Right ventricle myocardium superior (tissue), 1 donor: ENCODE measurements around the gene LMX1B. TPM values are rescaled to one million over a fixed set of nuclear protein-coding genes. Genes with fewer than 3 reads are reported as not detected.

Experiments
- ATAC-seq: fragments of 200-7000 bp; cut with Tn5 transposase; one replicate; pipeline ENCODE4 v1.9.1; 2020; ENCODE audit warnings: mild to moderate bottlenecking; ENCODE audit not compliant: poor library complexity
- DNase-seq: peaks from one replicate; pipeline ENCODE4 v3.0.0-alpha.2; 2020
- intact Hi-C: fragments of 100-400 bp; cut with DNase I; formaldehyde crosslinking; loops from one replicate; pipeline ENCODE4 v1.11.2; 2022
- total RNA-seq: library from RNA; stranded (reverse); fragmentation: NEBNext Ultra II Directional; extraction: Animal tissue kit (Norgen Biotek cat#: 25700); gene quantifications from one replicate; pipeline ENCODE4 v1.2.1, GENCODE V29; 2021
- donor health status: DM: no; HTN: yes; CAD: no; lungs with severe emphysema.

Gene LMX1B
- total RNA-seq, 1 donor from 2014 or later: 0.70 TPM

DNA sequence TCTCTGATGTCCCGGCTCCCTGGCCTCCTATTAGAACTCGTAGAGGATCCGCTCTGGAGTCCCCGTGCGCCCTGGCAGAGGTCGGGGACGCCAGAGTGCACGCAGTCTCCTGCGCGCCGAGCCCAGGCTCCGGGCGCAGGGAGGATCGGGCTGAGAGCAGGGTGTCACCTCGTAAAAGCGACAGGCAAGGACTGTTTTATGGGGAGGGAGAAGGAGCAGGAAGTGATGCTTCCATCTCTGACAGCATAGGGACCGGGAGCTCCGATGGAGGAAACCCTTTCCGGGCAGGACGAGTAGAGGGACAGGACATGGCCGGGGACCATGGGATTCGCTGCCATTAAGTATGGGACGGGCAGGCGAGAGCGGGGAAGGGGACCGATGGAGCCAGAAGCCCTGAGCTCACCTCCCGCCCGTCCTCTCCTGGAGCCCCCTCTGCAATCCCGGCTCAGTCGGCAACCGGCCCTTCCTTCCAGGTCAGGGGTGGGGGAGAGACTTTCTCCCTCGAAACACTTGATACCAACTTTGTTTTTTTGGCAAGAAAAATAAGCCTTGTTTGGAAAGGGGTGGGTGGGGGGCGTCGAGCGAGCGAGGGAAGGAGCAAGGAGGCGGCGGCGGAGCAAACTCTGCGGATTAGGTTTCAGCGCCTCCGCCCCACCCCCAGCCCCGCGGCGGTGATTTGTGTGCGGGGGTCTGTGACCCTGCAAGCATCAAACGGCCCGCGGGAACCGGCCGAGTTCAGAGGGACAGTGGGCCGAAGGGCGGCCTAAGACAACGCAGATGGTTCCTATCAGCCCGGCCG lies 12.6 kb downstream of the LMX1B start:
- no peak for ATAC-seq
- no peak for DNase-seq
- intact Hi-C loops: no loop called here

DNA sequence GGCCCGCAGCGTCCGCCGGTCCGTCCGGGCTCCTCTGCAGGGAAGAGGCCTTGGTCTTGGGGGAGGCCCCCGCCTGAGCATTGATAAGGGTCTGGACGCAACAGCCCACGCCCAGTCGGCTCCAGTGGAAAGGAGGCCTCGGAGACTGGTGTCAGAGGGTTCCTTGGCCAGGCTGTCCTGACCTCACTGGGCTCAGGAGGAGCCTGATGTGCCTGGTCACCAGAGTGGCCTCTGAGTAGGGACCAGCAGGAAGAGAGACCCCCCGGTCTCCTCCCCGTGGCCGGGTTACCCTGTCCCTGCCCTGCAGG lies 13.2 kb downstream of the LMX1B start:
- DNase-seq (no peak), ATAC-seq (no peak)
- intact Hi-C loops: no loop called here

DNA sequence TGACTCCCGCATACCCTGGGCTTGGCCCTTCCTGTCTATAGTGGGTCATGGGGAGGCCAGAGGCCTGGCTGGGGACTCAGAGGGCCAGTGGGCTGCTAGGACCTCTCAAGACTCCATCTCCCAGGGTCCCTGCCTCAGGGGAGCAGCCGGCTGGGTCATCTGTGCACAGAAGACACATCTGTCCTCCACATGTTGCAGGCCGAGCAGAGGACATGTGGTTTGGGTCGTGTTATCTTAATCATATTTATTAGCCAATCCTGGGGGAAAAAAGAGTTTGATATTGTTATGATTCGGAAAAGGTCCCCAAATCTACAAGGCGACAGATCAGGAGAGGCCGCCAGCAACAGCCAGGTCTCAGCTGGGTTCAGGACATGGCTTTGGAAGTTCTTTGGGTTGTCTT lies 14.4 kb downstream of the LMX1B start:
- DNase-seq: no peak
- intact Hi-C loops: no loop called here
- no peak for ATAC-seq

DNA sequence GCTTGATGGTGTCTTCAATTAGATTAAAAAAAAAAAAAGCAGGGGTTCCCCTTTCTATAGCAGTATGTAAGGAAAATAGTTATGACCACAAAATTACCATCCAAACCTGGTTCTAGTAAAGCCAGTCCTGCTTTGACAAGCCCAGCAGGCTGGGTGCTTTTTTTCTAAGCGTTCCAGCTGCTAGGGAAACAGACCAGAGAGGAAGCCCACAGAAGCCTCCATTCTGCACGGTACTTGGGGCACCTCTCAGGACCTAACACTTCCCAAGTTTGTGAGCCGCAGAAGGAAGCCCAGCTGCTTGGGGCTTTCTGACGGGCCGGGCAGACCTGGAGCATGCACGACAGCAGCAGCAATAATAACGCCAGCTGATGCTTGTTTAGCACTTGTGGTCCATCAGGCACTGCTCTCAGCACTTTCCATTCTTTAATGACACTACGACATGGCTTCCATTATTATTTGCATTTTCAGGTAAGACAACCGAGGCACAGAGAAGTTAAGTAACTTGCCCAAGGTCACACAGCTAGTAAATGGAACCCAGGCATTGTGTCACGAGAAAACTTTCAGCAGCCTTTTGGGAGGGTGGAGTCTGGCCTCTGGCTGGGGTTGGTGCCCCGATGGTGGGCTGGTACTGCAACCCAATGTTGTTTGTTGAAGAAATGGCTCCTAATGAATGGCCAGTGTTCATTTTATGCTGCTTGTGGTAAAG lies 15.4 kb downstream of the LMX1B start:
- intact Hi-C loops: no loop called here
- no peak for ATAC-seq
- DNase-seq: no peak

DNA sequence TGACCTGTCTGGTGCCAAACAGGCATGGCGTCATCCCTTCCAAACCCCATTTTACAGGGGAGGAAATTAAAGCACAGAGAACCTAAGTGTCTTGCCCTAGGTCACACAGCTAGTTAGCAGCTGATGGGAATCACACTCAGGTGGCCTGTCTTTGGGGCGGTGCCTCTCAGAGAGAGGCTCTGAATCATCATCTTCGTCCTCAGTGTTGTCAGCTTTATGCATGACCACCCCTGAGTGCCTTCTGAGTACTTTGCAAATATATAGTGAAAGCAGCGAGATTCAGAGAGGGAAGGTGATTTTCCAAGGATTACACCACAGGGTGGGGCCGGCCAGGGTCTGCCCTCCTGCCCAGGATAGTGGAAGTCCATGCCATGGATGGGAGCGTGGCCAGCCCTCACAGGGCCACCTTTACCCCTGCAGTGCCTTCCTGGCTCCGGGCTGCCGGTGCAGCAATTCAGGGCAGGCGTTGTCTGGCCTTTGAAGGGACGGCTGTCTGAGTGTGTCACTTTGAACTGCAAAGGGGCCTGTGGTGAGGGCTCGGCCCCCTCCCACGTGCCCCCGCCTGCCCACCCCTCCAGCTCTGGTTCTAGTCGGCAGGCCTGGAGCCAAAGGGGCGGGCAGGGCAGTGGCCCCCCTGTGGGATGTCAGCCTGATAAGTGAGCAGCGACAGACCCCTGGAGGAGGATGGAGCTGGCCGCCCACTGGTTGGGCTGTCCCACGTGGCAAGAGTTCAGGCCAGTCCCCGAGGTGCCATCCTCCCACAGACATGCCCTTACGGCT lies 16.9 kb downstream of the LMX1B start:
- intact Hi-C loops: no loop called here
- no peak for ATAC-seq
- DNase-seq: no peak

DNA sequence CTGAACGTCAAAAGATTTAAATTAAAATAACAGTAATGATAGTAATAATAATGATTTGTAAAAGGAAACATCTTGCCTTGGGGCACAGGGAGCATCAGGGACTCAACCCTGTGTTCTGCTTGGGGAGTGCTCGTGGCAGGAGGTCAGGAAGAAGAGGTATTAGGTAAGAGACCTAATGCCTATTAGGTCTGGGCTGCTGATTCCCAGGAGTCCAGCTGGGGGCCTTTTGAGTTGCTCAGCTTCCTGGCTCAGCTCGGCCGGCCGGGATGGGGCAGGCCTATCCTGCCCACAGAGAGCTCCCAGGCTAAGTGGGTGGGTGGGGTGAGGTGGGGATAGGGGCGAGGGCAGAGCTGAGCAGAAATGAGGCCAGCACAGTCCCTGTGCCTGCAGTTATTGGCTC lies 17.5 kb downstream of the LMX1B start:
- intact Hi-C loops: no loop called here
- no peak for ATAC-seq
- DNase-seq: no peak

DNA sequence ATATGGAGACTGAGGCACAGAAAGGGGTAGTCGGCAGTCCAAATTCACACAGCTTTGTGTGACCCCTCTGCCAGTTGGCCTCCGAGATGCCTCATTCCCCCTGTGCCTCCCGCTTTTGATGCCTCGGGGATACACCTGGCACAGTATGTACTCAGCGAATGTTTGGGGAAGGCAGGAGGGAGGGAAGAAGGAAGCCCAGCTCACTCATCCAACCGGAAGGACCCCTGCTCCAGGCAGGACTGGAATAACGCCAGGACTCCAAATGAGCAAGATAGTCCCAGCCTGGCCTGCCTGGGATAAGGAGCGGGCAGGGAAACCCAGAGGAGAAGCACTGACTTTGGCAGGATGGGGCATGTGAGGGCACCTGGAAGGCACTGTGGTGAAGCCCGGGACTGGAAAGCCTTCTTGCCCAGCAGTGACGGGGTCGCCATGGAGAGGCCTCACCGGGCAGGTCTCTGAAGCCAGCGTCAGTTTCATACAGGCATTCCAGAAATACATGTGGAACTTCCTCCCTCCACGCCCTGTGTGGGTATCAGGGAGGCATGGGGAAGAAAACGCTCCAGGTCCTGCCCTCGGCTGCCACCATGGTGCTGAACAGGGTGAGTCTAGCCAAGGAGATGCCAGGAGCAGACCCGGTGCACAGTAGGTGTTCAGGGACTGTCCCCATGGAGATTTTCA lies 20.3 kb downstream of the LMX1B start:
- ATAC-seq: no peak
- DNase-seq: no peak
- intact Hi-C loops: no loop called here

DNA sequence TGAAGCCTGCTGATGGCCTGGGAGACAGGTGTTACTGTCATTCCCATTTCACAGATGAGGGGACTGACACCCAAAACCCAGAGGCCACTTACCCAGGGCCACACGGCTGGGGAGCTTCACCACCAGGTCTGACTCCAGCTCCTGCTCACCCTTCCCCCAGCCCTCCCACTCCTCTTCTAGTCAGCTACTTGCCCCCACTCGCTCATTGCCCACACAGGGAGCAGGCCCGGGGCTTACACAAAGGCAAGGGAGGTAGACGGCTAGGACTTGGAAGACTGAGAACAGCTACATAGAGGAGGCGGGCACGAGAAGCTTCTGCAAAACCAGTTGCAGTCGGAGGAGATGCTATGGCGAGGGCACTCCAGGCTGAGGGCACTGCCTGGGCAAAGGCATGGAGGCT lies 21.3 kb downstream of the LMX1B start:
- intact Hi-C loops: no loop called here
- ATAC-seq: no peak
- DNase-seq: no peak

DNA sequence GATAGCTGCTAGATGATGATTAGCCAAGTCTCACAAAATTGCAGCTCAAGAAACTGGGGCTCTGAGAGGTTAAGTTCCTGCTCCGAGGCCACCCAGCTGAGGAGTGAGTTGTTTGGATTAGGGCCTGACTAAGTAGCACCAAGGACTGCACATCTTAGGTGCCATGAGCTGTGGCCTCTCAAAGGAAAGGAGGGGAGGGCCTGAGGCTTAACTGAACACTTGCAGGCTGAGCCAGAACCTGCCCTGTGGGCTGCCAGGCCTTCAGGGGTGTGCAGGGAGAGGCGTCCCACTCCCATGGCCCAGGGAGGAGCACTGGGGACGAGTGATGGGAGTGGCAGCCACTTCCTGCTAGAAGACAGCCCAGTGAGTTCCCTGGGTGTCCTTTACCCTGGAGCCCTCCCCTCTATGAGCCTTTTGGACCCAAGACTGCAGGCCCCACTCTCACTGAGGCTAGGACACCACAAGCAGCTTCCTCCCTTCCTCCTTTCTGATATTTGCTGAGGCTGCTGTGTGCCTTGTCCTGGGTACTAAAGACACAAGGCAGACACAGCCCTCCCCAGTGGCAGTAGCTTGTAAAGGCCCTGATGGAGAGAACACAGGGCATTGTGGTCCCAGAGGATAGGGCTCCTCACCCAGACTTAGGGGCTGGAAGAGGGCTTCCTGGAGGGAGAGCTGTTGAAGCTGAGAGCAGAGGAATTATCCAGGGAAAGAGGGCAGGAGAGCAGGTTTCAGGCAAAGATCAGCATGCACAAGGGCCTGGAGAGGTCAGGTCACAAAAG lies 22.1 kb downstream of the LMX1B start:
- intact Hi-C loops: no loop called here
- ATAC-seq: no peak
- no peak for DNase-seq

DNA sequence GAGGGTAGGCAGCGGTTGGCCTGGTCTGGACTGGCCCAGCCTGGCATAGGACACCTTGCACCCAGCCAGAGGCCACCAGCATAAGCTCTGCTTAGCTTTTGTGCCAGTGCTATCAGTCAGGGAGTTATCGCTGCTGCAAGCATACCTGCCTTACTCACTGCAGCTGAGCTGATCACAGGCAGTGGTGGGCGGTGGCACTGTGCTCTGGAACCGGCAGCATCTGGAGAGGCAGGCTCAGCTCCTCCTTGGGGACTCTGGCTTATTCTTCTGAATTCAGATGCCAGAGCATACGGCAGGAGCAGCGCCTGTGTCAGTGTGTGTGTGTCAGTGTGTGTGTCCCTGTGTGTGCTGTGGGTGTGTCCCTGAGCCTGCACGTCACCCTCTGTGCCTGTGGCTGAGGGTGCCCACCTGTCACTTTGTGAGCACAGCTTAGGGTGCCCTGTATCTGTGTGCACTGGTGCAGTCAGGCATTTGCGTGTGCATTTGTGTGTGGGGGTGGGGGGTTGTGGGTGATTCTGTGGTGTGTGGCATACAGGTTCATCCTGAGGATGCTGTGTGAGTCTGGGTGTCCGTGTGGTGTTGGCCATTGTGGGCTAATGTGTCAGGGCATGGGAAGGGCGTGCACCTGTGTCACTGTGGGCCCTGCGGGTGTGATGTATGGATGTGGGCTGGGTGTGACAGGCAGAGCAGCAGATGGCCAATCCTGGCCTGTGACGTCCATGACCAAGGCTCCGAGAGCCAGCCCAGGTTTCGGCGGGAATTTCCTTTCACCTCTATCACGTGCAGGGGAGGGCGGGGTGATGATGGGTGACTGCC lies 23.5 kb downstream of the LMX1B start:
- DNase-seq (no peak), ATAC-seq (no peak)
- intact Hi-C loops: no loop called here

DNA sequence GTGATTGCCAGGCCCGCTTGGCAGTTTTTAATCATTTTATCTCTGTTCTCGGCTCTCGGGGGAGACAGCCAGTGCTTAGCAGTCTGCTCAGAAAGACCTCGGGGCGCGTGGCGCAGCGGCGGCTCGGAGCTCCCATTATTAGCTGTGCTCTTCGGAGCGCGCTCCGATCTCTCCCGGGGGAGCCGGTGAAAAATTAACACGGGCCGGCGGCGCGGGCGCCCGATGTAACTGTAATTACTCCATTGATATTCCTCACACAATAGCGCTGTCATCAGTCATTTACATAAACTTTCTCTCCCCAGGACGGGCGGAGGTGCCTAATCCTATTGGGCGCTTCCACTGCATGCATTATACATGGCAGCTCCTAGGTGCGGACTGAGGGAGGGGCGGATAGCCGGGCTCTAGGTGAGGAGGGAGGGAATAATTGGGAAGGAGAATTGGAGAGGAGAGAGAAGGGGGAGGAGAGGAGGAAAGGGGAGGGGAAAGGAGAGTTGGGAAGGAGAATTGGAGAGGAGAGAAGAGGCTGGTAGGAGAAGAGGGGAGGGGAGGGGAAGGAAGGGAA lies 24.9 kb downstream of the LMX1B start:
- DNase-seq (no peak), ATAC-seq (peak; percentile 20)
- intact Hi-C loops: no loop called here

DNA sequence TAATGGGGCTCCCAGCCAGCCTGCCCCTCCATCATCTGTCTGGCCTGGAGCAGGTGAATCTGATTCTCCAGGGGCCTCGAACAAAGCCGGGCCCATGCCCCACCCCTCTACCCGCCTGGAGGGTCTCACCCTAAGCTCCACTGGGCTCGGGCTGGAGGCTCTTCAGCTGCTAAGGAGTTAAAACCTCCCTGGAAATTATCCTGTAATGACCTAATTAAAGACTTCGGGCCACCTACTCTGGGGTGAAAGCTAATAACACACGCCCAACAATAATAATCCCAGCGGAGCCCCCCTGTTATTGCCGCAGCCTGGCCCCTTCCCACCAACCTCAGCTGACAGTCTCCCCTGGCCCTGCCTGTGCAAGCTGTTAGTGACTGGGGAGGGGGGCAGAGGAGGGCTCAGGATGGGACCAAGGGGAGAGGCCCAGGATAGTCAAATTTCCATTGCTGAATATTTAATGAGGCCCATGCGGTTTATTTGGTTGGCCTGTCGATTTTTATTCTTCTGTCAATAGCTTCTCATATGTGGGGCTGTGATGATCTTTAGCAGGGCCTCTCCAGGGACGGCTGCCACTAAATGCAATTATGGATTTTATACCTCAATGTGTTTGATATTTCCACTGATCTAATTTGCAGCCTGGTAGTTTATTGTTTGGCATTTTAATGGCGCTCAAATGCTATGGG lies 25.7 kb downstream of the LMX1B start:
- DNase-seq (no peak), ATAC-seq (no peak)
- intact Hi-C loops: no loop called here

DNA sequence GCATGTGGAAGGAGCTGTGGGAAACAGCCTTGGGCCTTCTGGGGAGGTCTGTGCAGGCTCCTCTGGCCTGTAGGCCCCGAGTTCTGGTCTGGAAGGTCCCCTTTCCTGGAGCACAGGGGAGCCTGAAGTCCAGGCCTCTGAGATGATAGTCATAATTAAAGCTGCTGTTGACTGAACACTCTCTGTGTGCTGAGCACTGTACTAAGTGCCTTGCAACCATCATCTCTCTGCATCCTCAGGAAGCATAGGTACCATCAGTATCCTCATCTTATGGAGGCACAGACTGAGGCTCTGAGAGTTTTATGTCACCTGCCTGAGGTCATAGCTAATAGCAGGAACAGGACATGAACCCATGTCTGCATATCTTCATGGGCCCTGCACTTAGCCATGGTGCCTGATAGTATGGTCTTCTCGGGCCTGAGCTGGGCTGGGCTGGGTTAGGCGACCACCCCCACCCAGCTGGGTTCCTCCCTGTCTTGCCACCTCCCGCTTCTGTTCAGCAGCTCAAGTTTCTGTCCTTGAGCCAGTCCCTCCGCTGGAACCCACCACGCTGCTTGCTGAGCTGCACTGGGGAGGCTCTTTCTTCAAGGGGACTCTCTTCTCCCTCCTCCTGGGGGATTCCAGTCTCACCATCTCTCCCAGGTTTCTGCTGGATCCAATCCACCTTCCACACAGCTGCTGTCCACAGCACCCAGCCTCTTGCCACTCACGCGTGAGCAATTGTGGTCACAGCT lies 27.6 kb downstream of the LMX1B start:
- DNase-seq: no peak
- intact Hi-C loops: no loop called here
- no peak for ATAC-seq

DNA sequence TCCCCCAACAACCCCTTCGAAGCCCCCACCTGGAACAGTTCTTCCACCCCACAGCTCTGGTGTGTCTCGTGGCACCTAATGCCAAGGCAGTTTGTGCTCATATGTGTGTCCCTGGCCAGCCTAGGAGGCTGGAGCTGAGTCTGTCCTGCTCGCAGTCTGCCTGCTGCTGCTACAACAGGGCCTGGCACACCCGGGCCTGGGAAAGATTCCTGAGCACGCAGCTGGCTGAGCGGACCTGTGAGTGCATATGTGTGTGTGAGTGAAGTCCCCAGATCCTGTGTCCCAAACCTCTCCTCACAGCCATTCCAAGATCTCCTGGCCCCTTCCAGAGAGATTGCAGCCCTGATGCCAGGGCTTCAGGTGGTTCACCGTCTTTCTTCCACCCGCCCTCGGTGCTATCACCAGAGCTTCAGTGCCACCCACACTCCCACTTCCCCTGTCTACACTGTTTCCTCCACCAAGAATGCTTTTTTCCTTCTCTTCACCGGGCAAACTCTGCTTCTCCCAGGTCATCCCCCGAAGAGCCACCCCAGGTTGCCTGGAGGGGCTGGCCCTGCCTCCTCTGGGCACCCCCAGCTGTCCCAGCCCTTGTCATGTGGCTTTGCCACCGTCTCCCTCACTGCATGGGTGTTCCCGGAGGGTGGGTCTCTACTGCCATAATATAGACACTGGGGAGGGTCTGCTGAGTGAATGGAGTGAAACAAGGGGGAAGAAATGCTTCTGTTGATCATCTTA lies 28.4 kb downstream of the LMX1B start:
- ATAC-seq: no peak
- no peak for DNase-seq
- intact Hi-C loops: no loop called here

DNA sequence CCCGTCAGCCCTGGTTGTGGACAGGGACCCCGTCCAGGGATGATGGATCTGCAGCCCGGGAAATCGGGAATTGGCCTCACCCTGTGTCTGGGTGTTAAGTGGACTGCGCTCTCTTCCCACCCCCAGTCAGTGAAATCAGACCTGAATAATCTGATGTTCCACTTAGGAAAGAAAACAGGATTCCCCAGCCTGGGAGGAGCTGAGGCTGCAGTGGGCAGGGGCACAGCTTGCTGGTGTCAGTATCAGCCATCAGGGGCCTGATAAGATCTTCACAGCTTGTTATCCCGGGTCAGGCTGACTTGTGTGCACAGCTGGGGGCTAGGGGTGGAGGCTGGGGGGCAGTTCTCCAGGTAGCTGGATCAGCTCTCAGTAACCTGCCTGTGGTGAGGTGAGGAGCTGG lies 29.1 kb downstream of the LMX1B start:
- intact Hi-C loops: no loop called here
- DNase-seq (no peak), ATAC-seq (no peak)
